HL-60 (cell line): ENCODE measurements around the gene CTDSP1.

Source experiments
- GABPA ChIP-seq: IDR thresholded peaks from 2 replicates; pipeline ENCODE4 v1.6.1; 2012; ENCODE audit warnings: low read depth
- POLR2AphosphoS5 ChIP-seq: IDR thresholded peaks from 2 replicates; pipeline ENCODE4 v1.6.1; 2012; ENCODE audit warnings: low read depth
- TF ChIP-seq, protein P1 (sequence below): IDR thresholded peaks from one replicate; pipeline ENCODE4 v1.5.1; 2011; ENCODE audit warnings: low read length, control low read depth, inconsistent platforms; ENCODE audit not compliant: insufficient read depth
- TF ChIP-seq, protein P2 (sequence below): IDR thresholded peaks from 2 replicates; pipeline ENCODE4 v1.6.1; 2012; ENCODE audit warnings: low read depth; ENCODE audit not compliant: insufficient replicate concordance

DNA sequence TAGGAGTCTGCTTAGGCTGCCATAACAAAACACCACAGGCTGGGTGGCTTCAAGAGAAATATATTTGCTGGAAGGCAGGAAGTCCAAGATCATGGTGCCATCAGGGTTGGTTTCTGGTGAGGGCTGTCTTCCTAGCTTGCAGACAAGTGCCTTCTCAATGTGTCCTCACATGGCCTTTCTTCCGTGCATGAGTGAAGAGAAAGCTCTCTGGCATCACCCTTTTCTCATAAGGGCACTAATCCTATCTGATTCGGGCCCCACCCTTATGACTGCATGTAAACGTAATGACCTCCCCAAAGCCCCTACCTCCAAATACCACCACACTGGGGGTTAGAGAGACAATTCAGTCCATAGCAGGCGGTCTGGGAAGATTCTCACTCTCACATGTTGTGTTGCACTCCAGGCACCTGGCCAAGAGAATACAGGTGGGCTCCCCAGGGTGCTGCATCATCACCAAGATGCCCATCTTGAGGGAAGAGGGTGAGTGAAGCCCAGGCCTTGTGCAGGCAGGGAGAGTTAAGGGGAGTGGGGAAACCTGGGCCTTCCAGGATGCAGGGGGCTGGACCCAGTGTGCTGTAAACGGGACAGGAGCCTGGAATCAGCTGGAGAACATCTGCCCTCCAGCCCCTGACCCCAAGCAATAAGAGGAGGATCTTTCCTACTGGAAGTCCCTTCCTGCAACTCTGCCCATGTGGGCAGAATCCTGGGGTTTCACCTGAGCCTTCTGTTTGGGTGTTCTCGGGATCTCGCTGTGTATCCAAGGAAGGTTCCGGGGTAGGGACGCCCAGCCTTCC lies 32.9 kb upstream of the CTDSP1 start:
- TF ChIP-seq POLR2AphosphoS5 (no peak), GABPA (no peak)
- TF ChIP-seq, protein P1, sequence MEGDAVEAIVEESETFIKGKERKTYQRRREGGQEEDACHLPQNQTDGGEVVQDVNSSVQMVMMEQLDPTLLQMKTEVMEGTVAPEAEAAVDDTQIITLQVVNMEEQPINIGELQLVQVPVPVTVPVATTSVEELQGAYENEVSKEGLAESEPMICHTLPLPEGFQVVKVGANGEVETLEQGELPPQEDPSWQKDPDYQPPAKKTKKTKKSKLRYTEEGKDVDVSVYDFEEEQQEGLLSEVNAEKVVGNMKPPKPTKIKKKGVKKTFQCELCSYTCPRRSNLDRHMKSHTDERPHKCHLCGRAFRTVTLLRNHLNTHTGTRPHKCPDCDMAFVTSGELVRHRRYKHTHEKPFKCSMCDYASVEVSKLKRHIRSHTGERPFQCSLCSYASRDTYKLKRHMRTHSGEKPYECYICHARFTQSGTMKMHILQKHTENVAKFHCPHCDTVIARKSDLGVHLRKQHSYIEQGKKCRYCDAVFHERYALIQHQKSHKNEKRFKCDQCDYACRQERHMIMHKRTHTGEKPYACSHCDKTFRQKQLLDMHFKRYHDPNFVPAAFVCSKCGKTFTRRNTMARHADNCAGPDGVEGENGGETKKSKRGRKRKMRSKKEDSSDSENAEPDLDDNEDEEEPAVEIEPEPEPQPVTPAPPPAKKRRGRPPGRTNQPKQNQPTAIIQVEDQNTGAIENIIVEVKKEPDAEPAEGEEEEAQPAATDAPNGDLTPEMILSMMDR, result no peak
- TF ChIP-seq, protein P2, sequence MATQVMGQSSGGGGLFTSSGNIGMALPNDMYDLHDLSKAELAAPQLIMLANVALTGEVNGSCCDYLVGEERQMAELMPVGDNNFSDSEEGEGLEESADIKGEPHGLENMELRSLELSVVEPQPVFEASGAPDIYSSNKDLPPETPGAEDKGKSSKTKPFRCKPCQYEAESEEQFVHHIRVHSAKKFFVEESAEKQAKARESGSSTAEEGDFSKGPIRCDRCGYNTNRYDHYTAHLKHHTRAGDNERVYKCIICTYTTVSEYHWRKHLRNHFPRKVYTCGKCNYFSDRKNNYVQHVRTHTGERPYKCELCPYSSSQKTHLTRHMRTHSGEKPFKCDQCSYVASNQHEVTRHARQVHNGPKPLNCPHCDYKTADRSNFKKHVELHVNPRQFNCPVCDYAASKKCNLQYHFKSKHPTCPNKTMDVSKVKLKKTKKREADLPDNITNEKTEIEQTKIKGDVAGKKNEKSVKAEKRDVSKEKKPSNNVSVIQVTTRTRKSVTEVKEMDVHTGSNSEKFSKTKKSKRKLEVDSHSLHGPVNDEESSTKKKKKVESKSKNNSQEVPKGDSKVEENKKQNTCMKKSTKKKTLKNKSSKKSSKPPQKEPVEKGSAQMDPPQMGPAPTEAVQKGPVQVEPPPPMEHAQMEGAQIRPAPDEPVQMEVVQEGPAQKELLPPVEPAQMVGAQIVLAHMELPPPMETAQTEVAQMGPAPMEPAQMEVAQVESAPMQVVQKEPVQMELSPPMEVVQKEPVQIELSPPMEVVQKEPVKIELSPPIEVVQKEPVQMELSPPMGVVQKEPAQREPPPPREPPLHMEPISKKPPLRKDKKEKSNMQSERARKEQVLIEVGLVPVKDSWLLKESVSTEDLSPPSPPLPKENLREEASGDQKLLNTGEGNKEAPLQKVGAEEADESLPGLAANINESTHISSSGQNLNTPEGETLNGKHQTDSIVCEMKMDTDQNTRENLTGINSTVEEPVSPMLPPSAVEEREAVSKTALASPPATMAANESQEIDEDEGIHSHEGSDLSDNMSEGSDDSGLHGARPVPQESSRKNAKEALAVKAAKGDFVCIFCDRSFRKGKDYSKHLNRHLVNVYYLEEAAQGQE, result no peak
